Cardiac septum (tissue), 1 donor: ENCODE results near the gene MT1A. TPM values are rescaled to one million over a fixed set of nuclear protein-coding genes. Genes with fewer than 3 reads are reported as not detected.

ENCODE experiments used
- DNase-seq: peaks from one replicate; pipeline ENCODE4 v3.0.0-alpha.2; 2020; ENCODE audit warnings: low spot score
- intact Hi-C: fragments of 100-400 bp; cut with DNase I; formaldehyde crosslinking; loops from one replicate; pipeline ENCODE4 v1.14.0; 2022
- total RNA-seq: library from RNA; stranded (reverse); fragmentation: NEBNext Ultra II Directional; extraction: Animal tissue kit (Norgen Biotek cat#: 25700); gene quantifications from one replicate; pipeline ENCODE4 v1.2.1, GENCODE V29; 2021
- donor health status: DM: no; HTN: no; CAD: no.

Gene MT1A
- total RNA-seq, 1 donor from 2014 or later = 1.5 TPM

GRCh38 chr16:56625943-56626654 is 12.4 kb upstream of the MT1A start:
- no peak for DNase-seq
- intact Hi-C loops = loop anchor here (1.0 kb wide), 1 partner anchor 16 kb away; no protein-coding TSS in a partner anchor

- DNase-seq = no peak
- intact Hi-C loops = loop anchor here (1.0 kb wide), 1 partner anchor 16 kb away; no protein-coding TSS in a partner anchor
Observed at GRCh38 chr16:56626685-56627084, 11.8 kb upstream of the MT1A start.

GRCh38 chr16:56628486-56629350 is 9.7 kb upstream of the MT1A start:
- intact Hi-C loops = no loop called here
- DNase-seq = no peak

- DNase-seq = no peak
- intact Hi-C loops = no loop called here
Observed at GRCh38 chr16:56629531-56629930, 8.9 kb upstream of the MT1A start.

GRCh38 chr16:56630134-56630533 is 8.3 kb upstream of the MT1A start:
- intact Hi-C loops = no loop called here
- no peak for DNase-seq

- intact Hi-C loops = no loop called here
- no peak for DNase-seq
Observed at GRCh38 chr16:56631197-56631596, 7.3 kb upstream of the MT1A start.

GRCh38 chr16:56631832-56632155 is 6.7 kb upstream of the MT1A start:
- no peak for DNase-seq
- intact Hi-C loops = no loop called here

GRCh38 chr16:56632156-56632847 is 6.2 kb upstream of the MT1A start, which contains the start of gene MT1M:
Gene MT1M, plus strand, starts transcription at chr16:56632659. Its CDS starts 73 bp downstream, at chr16:56632732.
- DNase-seq = no peak
- intact Hi-C loops = no loop called here

GRCh38 chr16:56632848-56633365 is 5.6 kb upstream of the MT1A start:
- DNase-seq = no peak
- intact Hi-C loops = no loop called here

- intact Hi-C loops = no loop called here
- DNase-seq = no peak
Observed at GRCh38 chr16:56633535-56633934, 4.9 kb upstream of the MT1A start.

GRCh38 chr16:56634715-56635440 is 3.6 kb upstream of the MT1A start:
- DNase-seq = no peak
- intact Hi-C loops = loop anchor here (5.0 kb wide), 1 partner anchor 33 kb away; no protein-coding TSS in a partner anchor

- DNase-seq = no peak
- intact Hi-C loops = loop anchor here (5.0 kb wide), 1 partner anchor 33 kb away; no protein-coding TSS in a partner anchor
Observed at GRCh38 chr16:56635441-56635967, 3.0 kb upstream of the MT1A start.

GRCh38 chr16:56636616-56637413 is 1.7 kb upstream of the MT1A start:
- DNase-seq = no peak
- intact Hi-C loops = loop anchor here (5.0 kb wide), 1 partner anchor 35 kb away; no protein-coding TSS in a partner anchor

- intact Hi-C loops = loop anchor here (5.0 kb wide), 1 partner anchor 37 kb away; no protein-coding TSS in a partner anchor
- DNase-seq = no peak
Observed at GRCh38 chr16:56639045-56639444, 579 bp downstream of the MT1A start.

GRCh38 chr16:56640076-56640475 is 1.6 kb downstream of the MT1A start:
- intact Hi-C loops = no loop called here
- no peak for DNase-seq

GRCh38 chr16:56641166-56641565 is 2.7 kb downstream of the MT1A start:
- intact Hi-C loops = no loop called here
- no peak for DNase-seq

- no peak for DNase-seq
- intact Hi-C loops = no loop called here
Observed at GRCh38 chr16:56643080-56643778, 4.8 kb downstream of the MT1A start.
